C4-2B (cell line): ENCODE results near the gene HEATR5A.
"Not testable (repeated sequence)": the region's sequence is repeated elsewhere in the genome, so short reads cannot be mapped to it uniquely, and the experiment has no call there.

ENCODE experiments used
- H3K27ac ChIP-seq: fragments of 450-650 bp; 2 replicates; pipeline ENCODE4 v1.5.1; 2017
- CTCF ChIP-seq: fragments of 450-650 bp; conservative IDR thresholded peaks from 2 replicates; pipeline ENCODE4 v1.5.1; 2017; ENCODE audit warnings: mild to moderate bottlenecking
- ZFX ChIP-seq: fragments of 450-650 bp; IDR thresholded peaks from 2 replicates; pipeline ENCODE4 v1.6.1; 2017

The HEATR5A gene

GRCh38 chr14:31257244-31257553 lies 163.2 kb downstream of the HEATR5A start:
- H3K27ac ChIP-seq: no peak overlapping the region
- TF ChIP-seq CTCF: no peak
- no peak for TF ChIP-seq ZFX

- no peak overlapping the region for H3K27ac ChIP-seq
- TF ChIP-seq ZFX (no peak), CTCF (no peak)
Measured at GRCh38 chr14:31256534-31257243, 163.7 kb downstream of the HEATR5A start.

- H3K27ac ChIP-seq: not testable (repeated sequence)
Measured at GRCh38 chr14:31255918-31256317, 164.4 kb downstream of the HEATR5A start.

GRCh38 chr14:31255286-31255685 lies 165.1 kb downstream of the HEATR5A start:
- H3K27ac ChIP-seq: no peak overlapping the region
- no peak for TF ChIP-seq CTCF
- TF ChIP-seq ZFX: no peak

- no peak overlapping the region for H3K27ac ChIP-seq
- no peak for TF ChIP-seq ZFX
- TF ChIP-seq CTCF: no peak
Measured at GRCh38 chr14:31253746-31254471, 166.4 kb downstream of the HEATR5A start.

- no peak for TF ChIP-seq ZFX
- no peak for TF ChIP-seq CTCF
- no peak overlapping the region for H3K27ac ChIP-seq
Measured at GRCh38 chr14:31252865-31253264, 167.5 kb downstream of the HEATR5A start.

- no peak for TF ChIP-seq CTCF
- TF ChIP-seq ZFX: no peak
- no peak overlapping the region for H3K27ac ChIP-seq
Measured at GRCh38 chr14:31251028-31251958, 169.1 kb downstream of the HEATR5A start.
